GM19193 (cell line): ENCODE results near the gene CASP8.

Experiments
- POLR2A ChIP-seq: IDR thresholded peaks from 4 replicates; pipeline ENCODE4 v1.6.1; 2011; ENCODE audit not compliant: insufficient read depth, insufficient read length; ENCODE audit errors: extremely low read depth

The CASP8 gene

GRCh38 chr2:201257956-201258665 is 2.2 kb upstream of the CASP8 start:
- no peak for TF ChIP-seq POLR2A

DNA sequence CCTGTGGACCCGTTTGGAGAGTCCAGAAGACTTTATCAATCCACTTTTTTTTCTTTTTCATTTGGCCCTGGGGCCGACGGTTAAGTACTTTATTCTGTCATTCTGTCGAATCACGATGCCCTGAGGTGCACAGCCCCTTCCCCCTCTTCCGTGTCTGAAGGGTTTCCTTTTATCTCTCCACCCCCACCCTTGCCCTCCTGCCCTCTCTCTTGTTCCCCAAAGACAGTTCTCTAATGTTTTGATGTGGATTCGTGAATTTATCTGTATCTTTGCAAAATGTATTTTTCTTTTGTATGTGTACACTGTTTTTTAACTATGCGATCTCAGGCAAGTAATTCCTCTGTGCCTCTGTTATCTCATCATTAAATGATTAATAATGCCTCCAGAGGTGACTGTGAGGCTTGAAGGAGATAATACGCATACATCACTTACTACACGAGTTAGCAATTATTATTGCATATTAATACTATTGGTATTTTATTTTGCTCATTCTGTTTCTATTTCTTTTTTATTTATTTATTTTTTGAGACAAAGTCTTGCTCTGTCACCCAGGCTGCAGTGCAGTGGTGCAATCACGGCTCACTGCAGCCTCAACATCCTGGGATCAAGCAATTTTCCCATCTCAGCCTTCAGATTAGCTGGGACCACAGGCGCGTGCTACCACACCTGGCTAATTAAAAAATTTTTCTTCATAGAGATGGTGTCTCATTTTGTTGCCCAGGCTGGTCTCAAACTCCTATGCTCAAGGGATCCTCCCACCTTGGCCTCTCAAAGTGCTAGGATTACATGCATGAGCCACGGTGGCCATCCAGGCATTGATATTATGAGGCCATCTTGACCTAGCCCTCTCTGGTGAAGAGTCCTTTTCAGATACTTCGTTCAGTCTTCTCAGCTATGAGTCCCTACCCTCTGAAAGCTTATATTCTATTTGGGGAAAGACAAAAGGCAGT is 1.4 kb upstream of the CASP8 start:
- no peak for TF ChIP-seq POLR2A

- TF ChIP-seq POLR2A: no peak
Observed at GRCh38 chr2:201261471-201261870, 1.1 kb downstream of the CASP8 start.

- TF ChIP-seq POLR2A: no peak
Observed at GRCh38 chr2:201261906-201262305, 1.6 kb downstream of the CASP8 start.

- no peak for TF ChIP-seq POLR2A
Observed at GRCh38 chr2:201262718-201263117, 2.4 kb downstream of the CASP8 start.

DNA sequence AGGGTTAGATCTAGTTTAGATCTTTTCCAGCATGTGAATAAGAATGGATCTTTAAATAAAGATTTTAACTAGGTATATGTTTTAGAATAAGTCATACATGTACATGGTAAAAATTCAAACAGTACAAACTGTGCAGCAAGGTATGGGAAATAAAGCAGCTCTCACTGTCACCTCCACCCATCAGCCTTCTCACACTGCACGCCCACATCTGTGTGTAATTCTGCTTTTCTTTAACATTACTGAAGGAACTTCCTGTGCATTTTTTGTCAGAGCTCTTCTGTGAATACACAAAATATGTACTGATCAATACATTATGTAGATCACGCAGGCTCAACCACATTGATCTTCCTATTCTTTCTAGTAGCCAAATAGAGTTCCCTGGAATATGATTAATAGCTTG is 3.4 kb downstream of the CASP8 start:
- no peak for TF ChIP-seq POLR2A

DNA sequence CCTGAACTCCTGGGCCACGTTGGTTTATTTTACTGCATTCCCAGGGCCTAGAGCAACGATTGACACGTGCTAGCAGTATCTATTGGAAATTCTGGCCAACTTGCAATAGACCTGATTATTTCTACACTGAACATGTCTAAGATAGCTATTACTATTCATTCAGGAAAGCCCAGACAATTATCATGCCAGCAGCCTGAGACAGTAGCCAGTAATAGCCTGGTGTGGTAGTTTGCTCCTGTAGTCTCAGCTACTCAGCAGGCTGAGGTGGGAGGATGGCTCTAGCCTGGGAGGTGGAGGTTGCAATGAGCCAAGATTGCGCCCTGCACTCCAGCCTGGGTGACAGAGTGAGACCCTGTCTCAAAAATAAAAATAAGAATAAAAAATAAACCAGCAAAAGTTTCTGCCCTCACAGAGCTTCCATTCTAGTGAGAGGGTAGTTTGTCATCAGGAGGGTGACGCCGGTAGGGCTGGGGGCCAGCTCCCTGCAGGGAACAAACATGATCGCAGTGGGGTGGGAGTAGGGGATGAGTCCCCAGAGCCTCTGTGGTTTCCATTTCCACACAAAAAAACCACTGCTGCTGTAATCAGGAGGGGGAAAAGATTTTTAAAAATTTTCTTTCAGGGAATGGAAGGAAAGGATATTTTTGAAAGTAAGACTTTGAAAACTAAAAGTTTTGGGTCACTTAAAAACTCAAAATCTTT is 4.3 kb downstream of the CASP8 start:
- no peak for TF ChIP-seq POLR2A

DNA sequence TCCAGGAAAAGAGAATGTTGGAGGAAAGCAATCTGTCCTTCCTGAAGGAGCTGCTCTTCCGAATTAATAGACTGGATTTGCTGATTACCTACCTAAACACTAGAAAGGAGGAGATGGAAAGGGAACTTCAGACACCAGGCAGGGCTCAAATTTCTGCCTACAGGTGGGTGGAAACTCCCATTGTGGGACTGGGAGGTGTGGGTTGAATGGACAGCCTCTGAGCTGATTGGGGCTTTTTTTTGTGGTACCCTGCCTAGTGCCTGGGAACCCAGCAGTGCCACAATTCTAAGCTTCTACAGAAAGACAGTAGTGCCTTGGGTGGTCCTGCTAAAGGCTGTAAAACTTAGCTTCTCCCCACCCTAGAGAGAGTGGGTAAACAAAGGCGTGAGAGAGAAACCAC is 6.3 kb downstream of the CASP8 start:
- no peak for TF ChIP-seq POLR2A

DNA sequence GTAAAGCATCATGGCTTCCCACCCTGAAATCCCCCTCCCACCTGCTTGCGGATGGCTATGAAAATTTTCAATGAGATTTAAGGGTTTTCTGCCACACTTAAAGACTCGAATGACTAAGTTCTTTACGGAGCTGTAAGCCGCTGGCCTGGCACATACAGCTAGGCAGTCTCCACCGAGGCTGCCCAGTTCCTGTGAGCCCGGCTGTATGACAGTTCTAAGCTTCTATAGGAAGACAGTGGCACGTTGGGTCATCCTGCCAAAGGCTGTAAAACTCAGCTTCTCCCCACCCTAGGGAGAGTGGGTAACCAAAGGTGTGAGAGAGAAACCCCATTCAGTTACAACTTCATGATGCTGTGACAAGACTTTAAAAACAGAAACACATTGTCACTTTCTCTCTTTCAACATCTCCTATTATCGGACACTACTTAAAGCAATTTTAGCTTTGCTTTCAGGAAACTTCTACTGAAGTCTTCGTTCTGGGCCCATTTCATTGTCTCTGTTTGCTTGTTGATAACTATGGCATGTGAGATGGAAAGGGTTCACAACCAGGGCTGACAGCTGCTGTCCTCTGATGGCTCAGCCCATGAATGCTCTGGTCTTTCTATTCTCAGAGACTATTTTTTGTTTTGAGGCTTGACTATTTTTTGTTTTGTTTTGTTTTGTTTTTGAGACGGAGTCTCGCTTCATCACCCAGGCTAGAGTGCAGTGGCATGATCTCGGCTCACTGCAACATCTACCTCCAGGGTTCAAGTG is 7.1 kb downstream of the CASP8 start:
- no peak for TF ChIP-seq POLR2A

DNA sequence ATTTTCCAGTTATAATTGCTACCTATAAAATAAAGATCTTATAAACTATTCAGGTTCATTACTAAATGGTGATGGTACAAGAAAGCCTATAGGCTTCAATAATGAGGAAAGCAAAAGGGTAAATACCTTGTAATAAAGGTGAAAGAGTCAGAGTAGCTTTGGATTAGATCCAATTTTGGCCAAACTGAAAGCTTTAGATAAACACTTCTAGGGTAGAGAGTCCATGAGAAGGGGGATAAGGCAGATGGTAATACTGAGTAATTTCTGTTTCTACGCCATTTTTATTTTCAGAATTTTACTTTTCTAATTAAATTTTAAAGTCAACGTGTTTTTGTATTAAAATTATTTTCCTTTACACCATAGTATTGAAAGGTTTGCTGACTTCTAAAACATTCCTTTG is 9.4 kb downstream of the CASP8 start:
- no peak for TF ChIP-seq POLR2A

DNA sequence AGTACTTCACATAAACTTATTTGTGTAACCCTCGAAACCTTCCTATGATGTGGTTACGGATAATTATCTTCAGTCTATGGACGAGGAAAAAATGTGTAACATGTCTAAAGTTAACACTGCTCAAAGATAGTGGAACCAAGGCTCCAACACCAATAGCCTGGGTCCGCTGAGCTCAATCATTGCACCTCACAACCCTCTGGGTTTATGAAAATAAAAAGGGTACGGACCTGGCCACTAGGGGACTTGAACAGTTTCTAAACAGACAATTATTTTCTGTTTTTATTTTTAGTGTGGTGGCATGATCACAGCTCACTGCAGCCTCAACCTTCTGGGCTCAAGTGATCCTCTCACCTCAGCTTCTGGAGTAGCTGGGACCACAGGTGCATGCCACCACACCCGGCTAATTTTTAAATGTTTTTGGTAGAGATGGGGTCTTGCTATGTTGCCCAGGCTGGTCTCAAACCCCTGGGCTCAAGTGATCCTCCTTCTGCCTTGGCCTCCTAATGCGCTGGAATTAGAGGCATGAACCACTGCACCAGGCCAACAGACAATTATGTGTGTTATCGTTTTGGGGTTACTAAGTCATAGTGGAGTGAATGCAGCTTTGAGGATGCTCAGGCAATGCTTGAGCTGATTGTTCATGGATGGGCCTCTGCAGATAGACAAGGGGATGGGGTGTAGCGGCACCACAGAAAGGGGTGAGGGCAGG is 10.1 kb downstream of the CASP8 start:
- TF ChIP-seq POLR2A: no peak

- no peak for TF ChIP-seq POLR2A
Observed at GRCh38 chr2:201271917-201272316, 11.6 kb downstream of the CASP8 start.

- TF ChIP-seq POLR2A: no peak
Observed at GRCh38 chr2:201273330-201273983, 13.1 kb downstream of the CASP8 start.
